Fibroblast of mammary gland (primary cell): Measurements from ENCODE around the gene MYOG.

ENCODE experiments used
- DNase-seq: peaks from one replicate; pipeline ENCODE4 v3.0.0-alpha.2; 2010; ENCODE audit warnings: low read depth
- H3K4me3 ChIP-seq: 2 replicates; pipeline ENCODE4 v1.5.1; 2011; ENCODE audit warnings: low read depth, mild to moderate bottlenecking, low read length, moderate library complexity; ENCODE audit not compliant: control insufficient read depth
- CTCF ChIP-seq: conservative IDR thresholded peaks from 2 replicates; pipeline ENCODE4 v1.5.1; 2011; ENCODE audit warnings: low read depth, low read length, inconsistent platforms; ENCODE audit not compliant: control insufficient read depth, insufficient read depth

Gene MYOG

GRCh38 chr1:203037509-203038190 lies 48.2 kb downstream of the MYOG start:
- H3K4me3 ChIP-seq = no peak overlapping the region
- no peak for TF ChIP-seq CTCF
- no peak for DNase-seq

- TF ChIP-seq CTCF = no peak
- no peak overlapping the region for H3K4me3 ChIP-seq
- no peak for DNase-seq
Observed at GRCh38 chr1:203036537-203036936, 49.3 kb downstream of the MYOG start.

GRCh38 chr1:203036135-203036534 lies 49.7 kb downstream of the MYOG start:
- no peak for TF ChIP-seq CTCF
- H3K4me3 ChIP-seq = no peak overlapping the region
- no peak for DNase-seq

GRCh38 chr1:203035111-203036000 lies 50.5 kb downstream of the MYOG start:
- DNase-seq = no peak
- H3K4me3 ChIP-seq = no peak overlapping the region
- TF ChIP-seq CTCF = no peak

GRCh38 chr1:203034422-203035110 lies 51.2 kb downstream of the MYOG start:
- TF ChIP-seq CTCF = no peak
- DNase-seq = no peak
- H3K4me3 ChIP-seq = no peak overlapping the region

- DNase-seq = no peak
- no peak for TF ChIP-seq CTCF
- no peak overlapping the region for H3K4me3 ChIP-seq
Observed at GRCh38 chr1:203033917-203034316, 51.9 kb downstream of the MYOG start.
